Loucy (cell line): ENCODE results near the gene IRAG1.

Source experiments
- H2AFZ ChIP-seq: fragments of 200-600 bp; sonication (generic); 2 replicates; pipeline ENCODE4 v1.6.0; 2016; ENCODE audit warnings: antibody characterized with exemption, mild to moderate bottlenecking, low read length, moderate library complexity
- H3F3A ChIP-seq: fragments of 200-600 bp; 2 replicates; pipeline ENCODE4 v1.6.0; 2016; ENCODE audit warnings: antibody characterized with exemption, low read depth, mild to moderate bottlenecking
- H3K27me3 ChIP-seq: fragments of 200-600 bp; sonication (generic); 2 replicates; pipeline ENCODE4 v1.6.1; 2014; ENCODE audit warnings: low read length, mild to moderate bottlenecking; ENCODE audit not compliant: insufficient read depth, poor library complexity, severe bottlenecking
- H3K36me3 ChIP-seq: fragments of 200-600 bp; sonication (generic); 2 replicates; pipeline ENCODE4 v1.6.1; 2016; ENCODE audit warnings: low read length; ENCODE audit not compliant: insufficient read depth
- H3K4me1 ChIP-seq: fragments of 200-600 bp; sonication (generic); 2 replicates; pipeline ENCODE4 v1.5.1; 2014; ENCODE audit warnings: low read length, mild to moderate bottlenecking; ENCODE audit not compliant: insufficient read depth, poor library complexity, severe bottlenecking
- H3K4me2 ChIP-seq: fragments of 200-600 bp; sonication (generic); 2 replicates; pipeline ENCODE4 v1.6.0; 2014; ENCODE audit warnings: antibody characterized with exemption, low read length, low read depth, mild to moderate bottlenecking; ENCODE audit not compliant: poor library complexity, severe bottlenecking
- H3K4me3 ChIP-seq: fragments of 200-600 bp; sonication (generic); 2 replicates; pipeline ENCODE4 v1.5.1; 2014; ENCODE audit warnings: low read length, mild to moderate bottlenecking, mixed read lengths; ENCODE audit not compliant: poor library complexity, severe bottlenecking
- H3K79me2 ChIP-seq: fragments of 200-600 bp; sonication (generic); 2 replicates; pipeline ENCODE4 v1.6.1; 2014; ENCODE audit warnings: low read length; ENCODE audit not compliant: insufficient read depth
- H3K9ac ChIP-seq: fragments of 200-600 bp; sonication (generic); 2 replicates; pipeline ENCODE4 v1.6.0; 2014; ENCODE audit warnings: mild to moderate bottlenecking, low read depth, low read length, moderate library complexity; ENCODE audit not compliant: poor library complexity, severe bottlenecking
- H3K9me2 ChIP-seq: fragments of 200-600 bp; sonication (generic); replicated peaks from 2 replicates; pipeline ENCODE4 v1.6.1; 2016; ENCODE audit warnings: low read depth, low read length, mixed read lengths
- H3K9me3 ChIP-seq: fragments of 200-600 bp; sonication (generic); 2 replicates; pipeline ENCODE4 v1.6.1; 2014; ENCODE audit warnings: mild to moderate bottlenecking, antibody characterized with exemption, low read length, low read depth; ENCODE audit not compliant: insufficient read depth
- H4K20me1 ChIP-seq: fragments of 200-600 bp; sonication (generic); 2 replicates; pipeline ENCODE4 v1.6.0; 2014; ENCODE audit warnings: antibody characterized with exemption, low read length, mild to moderate bottlenecking; ENCODE audit not compliant: insufficient read depth, poor library complexity, severe bottlenecking
- EZH2phosphoT487 ChIP-seq: fragments of 200-600 bp; IDR thresholded peaks from 2 replicates; pipeline ENCODE4 v1.6.1; 2018; ENCODE audit warnings: antibody characterized with exemption, mild to moderate bottlenecking, moderate library complexity, borderline replicate concordance
- TF ChIP-seq, protein P1 (sequence below): fragments of 200-600 bp; sonication (generic); conservative IDR thresholded peaks from 2 replicates; pipeline ENCODE4 v1.5.1; 2014; ENCODE audit warnings: mild to moderate bottlenecking, antibody characterized with exemption, low read length

The IRAG1 gene

DNA sequence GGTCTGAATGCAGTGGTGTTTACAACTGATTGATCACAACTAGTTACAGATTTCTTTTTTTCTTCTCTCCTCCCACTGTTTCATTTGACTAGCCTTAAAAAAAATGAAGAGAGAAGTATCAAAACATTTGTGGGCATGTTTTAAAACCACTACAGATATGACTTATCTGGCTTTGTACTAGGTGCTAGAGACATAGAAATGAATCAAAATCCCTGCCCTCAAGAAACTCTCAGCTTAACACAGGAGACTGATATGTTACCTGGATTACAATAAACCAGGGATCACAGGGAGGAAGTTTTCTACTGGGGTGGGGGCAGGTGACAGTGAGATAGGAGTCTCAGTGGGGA, 32.3 kb upstream of the IRAG1 start:
- Histone ChIP-seq H3K4me1 (peaks cover 73% of the 10 kb centered on the region), H3K4me2 (peak overlapping the region; percentile 27), H3K36me3 (no peaks in the 10 kb centered on the region), H3K79me2 (no peaks in the 10 kb centered on the region), H3K4me3 (no peak overlapping the region), H3K9me2 (no peaks in the 10 kb centered on the region), H3K27me3 (no peaks in the 10 kb centered on the region), H3K9ac (no peak overlapping the region), H3F3A (0 out of 2 replicates have a peak, but pooled peaks cover 3% of the 10 kb centered on the region), H4K20me1 (no peaks in the 10 kb centered on the region), H2AFZ (no peak overlapping the region), H3K9me3 (no peaks in the 10 kb centered on the region)
- TF ChIP-seq, protein P1, sequence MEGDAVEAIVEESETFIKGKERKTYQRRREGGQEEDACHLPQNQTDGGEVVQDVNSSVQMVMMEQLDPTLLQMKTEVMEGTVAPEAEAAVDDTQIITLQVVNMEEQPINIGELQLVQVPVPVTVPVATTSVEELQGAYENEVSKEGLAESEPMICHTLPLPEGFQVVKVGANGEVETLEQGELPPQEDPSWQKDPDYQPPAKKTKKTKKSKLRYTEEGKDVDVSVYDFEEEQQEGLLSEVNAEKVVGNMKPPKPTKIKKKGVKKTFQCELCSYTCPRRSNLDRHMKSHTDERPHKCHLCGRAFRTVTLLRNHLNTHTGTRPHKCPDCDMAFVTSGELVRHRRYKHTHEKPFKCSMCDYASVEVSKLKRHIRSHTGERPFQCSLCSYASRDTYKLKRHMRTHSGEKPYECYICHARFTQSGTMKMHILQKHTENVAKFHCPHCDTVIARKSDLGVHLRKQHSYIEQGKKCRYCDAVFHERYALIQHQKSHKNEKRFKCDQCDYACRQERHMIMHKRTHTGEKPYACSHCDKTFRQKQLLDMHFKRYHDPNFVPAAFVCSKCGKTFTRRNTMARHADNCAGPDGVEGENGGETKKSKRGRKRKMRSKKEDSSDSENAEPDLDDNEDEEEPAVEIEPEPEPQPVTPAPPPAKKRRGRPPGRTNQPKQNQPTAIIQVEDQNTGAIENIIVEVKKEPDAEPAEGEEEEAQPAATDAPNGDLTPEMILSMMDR, result no peak
- no peak for TF ChIP-seq EZH2phosphoT487

DNA sequence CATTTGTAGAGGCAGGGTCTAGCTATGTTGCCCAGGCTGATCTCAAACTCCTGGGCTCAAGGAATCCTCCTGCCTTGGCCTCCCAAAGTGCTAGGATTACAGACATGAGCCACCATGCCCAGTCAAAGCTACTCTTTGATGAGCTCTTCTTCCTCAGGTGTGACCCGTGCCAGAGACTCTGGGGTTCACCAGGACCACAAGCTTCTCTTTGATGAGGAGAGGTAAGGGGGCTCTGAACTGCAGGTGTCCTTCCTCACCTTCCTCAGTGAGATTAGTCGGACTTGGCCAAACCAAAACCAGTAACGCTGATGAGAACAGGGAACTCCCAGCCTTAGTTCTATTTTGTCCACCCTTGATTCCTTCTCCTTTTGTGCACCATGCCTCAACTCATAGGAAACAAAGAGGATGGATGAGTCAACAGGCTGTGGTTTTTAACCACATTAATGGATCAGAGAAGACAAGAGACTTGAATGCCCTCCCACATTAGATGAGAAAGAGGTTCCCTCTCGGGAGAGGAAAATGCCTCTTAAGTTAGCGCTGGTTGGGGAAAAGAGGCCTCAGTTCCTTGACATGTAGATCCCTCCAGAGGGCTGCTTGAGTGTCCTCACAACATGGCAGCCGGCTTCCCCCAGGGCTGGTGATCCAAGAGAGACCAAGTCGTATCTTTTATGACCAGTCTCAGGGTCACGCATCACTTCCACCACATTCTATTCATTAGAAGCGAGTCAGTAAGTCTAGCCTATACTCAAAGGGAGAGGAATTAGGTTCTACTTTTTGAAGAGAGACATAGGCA, 31.8 kb upstream of the IRAG1 start:
- Histone ChIP-seq H3K9ac (no peak overlapping the region), H3K27me3 (no peaks in the 10 kb centered on the region), H4K20me1 (no peaks in the 10 kb centered on the region), H3K36me3 (no peaks in the 10 kb centered on the region), H3K9me3 (no peaks in the 10 kb centered on the region), H3K4me3 (no peak overlapping the region), H2AFZ (no peak overlapping the region), H3F3A (0 out of 2 replicates have a peak, but pooled peaks cover 3% of the 10 kb centered on the region), H3K4me1 (peaks cover 79% of the 10 kb centered on the region), H3K9me2 (no peaks in the 10 kb centered on the region), H3K4me2 (peak overlapping the region; percentile 27), H3K79me2 (no peaks in the 10 kb centered on the region)
- TF ChIP-seq EZH2phosphoT487, result no peak
- TF ChIP-seq, protein P1, result no peak

DNA sequence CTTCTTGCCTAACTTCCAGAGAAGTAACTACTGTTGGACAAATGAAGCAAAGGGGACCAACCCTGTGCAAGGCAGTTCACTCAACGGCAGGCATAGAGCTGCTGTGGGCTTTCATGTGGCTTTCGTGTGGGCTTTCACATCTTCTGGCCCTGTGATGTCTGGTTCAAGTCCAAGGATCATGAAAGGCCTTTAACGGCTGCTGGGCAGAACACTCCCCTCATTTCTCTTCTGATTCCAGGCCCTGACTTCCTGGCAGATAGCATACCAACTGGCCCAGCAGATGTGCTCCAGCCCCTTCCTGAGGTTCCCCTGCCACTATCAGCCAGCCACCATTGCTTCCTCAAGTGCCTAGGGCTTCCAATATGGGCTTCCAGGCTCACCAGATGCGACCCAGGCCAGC, 28.8 kb upstream of the IRAG1 start:
- H3K79me2 ChIP-seq, result no peaks in the 10 kb centered on the region
- H3K9me2 ChIP-seq, result no peaks in the 10 kb centered on the region
- H3K9me3 ChIP-seq, result no peaks in the 10 kb centered on the region
- H3K4me3 ChIP-seq, result peak overlapping the region; percentile 30
- no peaks in the 10 kb centered on the region for H3K27me3 ChIP-seq
- peak overlapping the region; percentile 28; the same call in 1 of the 2 replicates for H2AFZ ChIP-seq
- no peaks in the 10 kb centered on the region for H4K20me1 ChIP-seq
- 0 out of 2 replicates have a peak, but pooled peaks cover 3% of the 10 kb centered on the region for H3F3A ChIP-seq
- TF ChIP-seq, protein P1, result no peak
- TF ChIP-seq EZH2phosphoT487, result no peak
- H3K4me1 ChIP-seq, result peaks cover 69% of the 10 kb centered on the region
- peak overlapping the region; percentile 71 for H3K9ac ChIP-seq
- H3K4me2 ChIP-seq, result peak overlapping the region; percentile 64
- H3K36me3 ChIP-seq, result no peaks in the 10 kb centered on the region
